Prostate gland (tissue), 2 donors: ENCODE results near the gene RAB20.

Source experiments
- POLR2A ChIP-seq: fragments of 450-650 bp; IDR thresholded peaks from one replicate; pipeline ENCODE4 v1.6.1; 2016; ENCODE audit warnings: antibody characterized with exemption, mild to moderate bottlenecking
- POLR2AphosphoS5 ChIP-seq: sonication (generic); formaldehyde crosslinking; IDR thresholded peaks from one replicate; pipeline ENCODE4 v1.6.1; 2017; ENCODE audit warnings: antibody characterized with exemption
- TF ChIP-seq, protein P1 (sequence below), 4 experiments: fragments of 200-600 bp in 2 of 4; fragments of 450-650 bp in 2 of 4; sonication (generic) in 2 of 4; IDR thresholded peaks; 1 replicate in 3 of 4; 2 replicates in 1 of 4; pipeline ENCODE4 v1.5.1; 2016 to 2019; ENCODE audit warnings: antibody characterized with exemption in 4 of 4, mild to moderate bottlenecking in 2 of 4, moderate library complexity in 2 of 4

DNA sequence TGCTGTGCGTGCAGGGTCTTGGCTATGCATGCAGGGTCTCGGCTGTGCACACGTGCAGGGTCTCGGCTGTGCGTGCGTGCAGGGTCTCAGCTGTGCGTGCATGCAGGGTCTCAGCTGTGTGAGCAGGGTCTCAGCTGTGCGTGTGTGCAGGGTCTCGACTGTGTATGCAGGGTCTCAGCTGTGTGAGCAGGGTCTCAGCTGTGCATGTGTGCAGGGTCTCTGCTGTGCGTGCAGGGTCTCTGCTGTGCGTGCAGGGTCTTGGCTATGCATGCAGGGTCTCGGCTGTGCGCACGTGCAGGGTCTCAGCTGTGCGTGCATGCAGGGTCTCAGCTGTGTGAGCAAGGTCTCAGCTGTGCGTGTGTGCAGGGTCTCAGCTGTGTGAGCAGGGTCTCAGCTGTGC, 42.5 kb downstream of the RAB20 start:
- TF ChIP-seq POLR2AphosphoS5 (no peak), POLR2A (no peak)
- TF ChIP-seq, protein P1, sequence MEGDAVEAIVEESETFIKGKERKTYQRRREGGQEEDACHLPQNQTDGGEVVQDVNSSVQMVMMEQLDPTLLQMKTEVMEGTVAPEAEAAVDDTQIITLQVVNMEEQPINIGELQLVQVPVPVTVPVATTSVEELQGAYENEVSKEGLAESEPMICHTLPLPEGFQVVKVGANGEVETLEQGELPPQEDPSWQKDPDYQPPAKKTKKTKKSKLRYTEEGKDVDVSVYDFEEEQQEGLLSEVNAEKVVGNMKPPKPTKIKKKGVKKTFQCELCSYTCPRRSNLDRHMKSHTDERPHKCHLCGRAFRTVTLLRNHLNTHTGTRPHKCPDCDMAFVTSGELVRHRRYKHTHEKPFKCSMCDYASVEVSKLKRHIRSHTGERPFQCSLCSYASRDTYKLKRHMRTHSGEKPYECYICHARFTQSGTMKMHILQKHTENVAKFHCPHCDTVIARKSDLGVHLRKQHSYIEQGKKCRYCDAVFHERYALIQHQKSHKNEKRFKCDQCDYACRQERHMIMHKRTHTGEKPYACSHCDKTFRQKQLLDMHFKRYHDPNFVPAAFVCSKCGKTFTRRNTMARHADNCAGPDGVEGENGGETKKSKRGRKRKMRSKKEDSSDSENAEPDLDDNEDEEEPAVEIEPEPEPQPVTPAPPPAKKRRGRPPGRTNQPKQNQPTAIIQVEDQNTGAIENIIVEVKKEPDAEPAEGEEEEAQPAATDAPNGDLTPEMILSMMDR (IDR thresholded peaks at IDR 0.05): no peak
